HCT116 (cell line): ENCODE results near the gene ZDBF2. TPM values are rescaled to one million over a fixed set of nuclear protein-coding genes. Genes with fewer than 3 reads are reported as not detected.

ENCODE experiments used
- ATAC-seq: fragments of 200-7000 bp; cut with Tn5 transposase; 2 replicates; pipeline ENCODE4 v1.9.1; 2020; ENCODE audit warnings: mild to moderate bottlenecking, moderate library complexity
- BruUV-seq: library from RNA; stranded (reverse); fragments of 400-500 nt; replicated peaks from 2 replicates; lab custom pipeline; 2021; lab: Mats Ljungman, UMichigan
- CTCF ChIA-PET: fragments of 300-600 bp; sonication (Branson Sonifier 250); formaldehyde crosslinking; loops from one replicate; lab custom pipeline; 2021; ENCODE audit warnings: antibody characterized with exemption; lab: Charles Lee
- POLR2A ChIA-PET: fragments of 300-600, 350-600 bp; sonication (Branson Sonifier 250); formaldehyde crosslinking; loops from one replicate; lab custom pipeline; 2021; ENCODE audit warnings: antibody characterized with exemption; lab: Charles Lee
- RAD21 ChIA-PET, 2 experiments: fragments of 300-600 bp; sonication (Branson Sonifier 250); formaldehyde crosslinking; loops; one replicate each; lab custom pipeline; 2023; ENCODE audit warnings: low total read pairs in 2 of 2; ENCODE audit not compliant: uncharacterized antibody in 2 of 2, unreplicated experiment in 2 of 2, low non-redundant PET in 1 of 2; lab: Charles Lee
- DNase-seq: peaks from one replicate; pipeline ENCODE4 v3.0.0-alpha.2; 2010; ENCODE audit warnings: low read depth, low spot score
- H2AFZ ChIP-seq: fragments of 200-600 bp; shearing (Covaris generic), sonication (generic); 2 replicates; pipeline ENCODE4 v1.6.1; 2017; ENCODE audit warnings: low read depth, mixed run types, mixed read lengths, antibody characterized with exemption, low read length; ENCODE audit not compliant: poor library complexity, severe bottlenecking
- H3K27ac ChIP-seq: 2 replicates; pipeline ENCODE4 v1.5.1; 2012; ENCODE audit warnings: low read depth, low read length
- H3K27me3 ChIP-seq: fragments of 200-600 bp; sonication (generic); 2 replicates; pipeline ENCODE4 v1.6.1; 2016; ENCODE audit warnings: mixed run types, low read length, mixed read lengths; ENCODE audit not compliant: insufficient read depth
- H3K36me3 ChIP-seq, 2 experiments: fragments of 200-500 bp in 1 of 2; fragments of 200-600 bp in 1 of 2; sonication (Bioruptor generic) in 1 of 2; sonication (generic) in 1 of 2; 2 replicates each; pipeline versions ENCODE4 v1.5.1 to v1.6.1; 2014 to 2016; ENCODE audit warnings: low read length in 2 of 2, inconsistent platforms in 1 of 2, mixed read lengths in 1 of 2, mixed run types in 1 of 2; ENCODE audit not compliant: insufficient read depth in 2 of 2, control insufficient read depth in 1 of 2
- H3K4me1 ChIP-seq, 2 experiments: fragments of 200-600 bp in 1 of 2; sonication (generic) in 1 of 2; 2 replicates each; pipeline versions ENCODE4 v1.5.1 to v1.6.1; 2012 to 2017; ENCODE audit warnings: low read length in 2 of 2, inconsistent platforms in 1 of 2, mild to moderate bottlenecking in 1 of 2, mixed read lengths in 1 of 2, mixed run types in 1 of 2, moderate library complexity in 1 of 2; ENCODE audit not compliant: insufficient read depth in 2 of 2, control insufficient read depth in 1 of 2
- H3K4me2 ChIP-seq: fragments of 200-600 bp; sonication (generic); 2 replicates; pipeline ENCODE4 v1.6.1; 2017; ENCODE audit warnings: mixed run types, low read length, mixed read lengths
- H3K4me3 ChIP-seq, 2 experiments: fragments of 200-600 bp in 1 of 2; sonication (generic) in 1 of 2; replicated peaks in 1 of 2; 2 replicates each; pipeline ENCODE4 v1.5.1; 2011 to 2016; ENCODE audit warnings: low read length in 2 of 2, control low read depth in 1 of 2, low read depth in 1 of 2, mild to moderate bottlenecking in 1 of 2, mixed read lengths in 1 of 2, mixed run types in 1 of 2
- H3K79me2 ChIP-seq: fragments of 200-600 bp; sonication (generic); 2 replicates; pipeline ENCODE4 v1.6.1; 2017; ENCODE audit warnings: mild to moderate bottlenecking, mixed run types, low read length, moderate library complexity, mixed read lengths; ENCODE audit not compliant: insufficient read depth
- H3K9ac ChIP-seq: fragments of 200-600 bp; sonication (generic); 2 replicates; pipeline ENCODE4 v1.6.1; 2016; ENCODE audit warnings: low read length, mixed read lengths
- H3K9me2 ChIP-seq: fragments of 200-600 bp; sonication (generic), shearing (Covaris generic); 2 replicates; pipeline ENCODE4 v1.6.1; 2017; ENCODE audit warnings: mixed run types, mild to moderate bottlenecking, moderate library complexity; ENCODE audit not compliant: insufficient read depth
- H3K9me3 ChIP-seq, 2 experiments: fragments of 200-500 bp in 1 of 2; fragments of 200-600 bp in 1 of 2; sonication (Bioruptor generic) in 1 of 2; sonication (generic) in 1 of 2; 2 replicates each; pipeline ENCODE4 v1.6.1; 2014 to 2017; ENCODE audit warnings: low read length in 2 of 2, mixed read lengths in 2 of 2, inconsistent platforms in 1 of 2, low read depth in 1 of 2, mild to moderate bottlenecking in 1 of 2, mixed run types in 1 of 2, moderate library complexity in 1 of 2; ENCODE audit not compliant: control insufficient read depth in 1 of 2, insufficient read depth in 1 of 2
- H4K20me1 ChIP-seq: fragments of 200-600 bp; sonication (generic), shearing (Covaris generic); 2 replicates; pipeline ENCODE4 v1.6.1; 2017; ENCODE audit warnings: mixed run types, mild to moderate bottlenecking, moderate library complexity; ENCODE audit not compliant: insufficient read depth
- EGR1 ChIP-seq: IDR thresholded peaks from 2 replicates; pipeline ENCODE4 v1.6.1; 2012; ENCODE audit warnings: low read depth
- ELF1 ChIP-seq: IDR thresholded peaks from 2 replicates; pipeline ENCODE4 v1.6.1; 2012; ENCODE audit warnings: low read depth, borderline replicate concordance
- EZH2 ChIP-seq: fragments of 200-600 bp; sonication (generic); IDR thresholded peaks from 2 replicates; pipeline ENCODE4 v1.6.1; 2017; ENCODE audit warnings: antibody characterized with exemption, mixed run types
- EZH2phosphoT487 ChIP-seq: fragments of 200-600 bp; IDR thresholded peaks from 2 replicates; pipeline ENCODE4 v1.6.1; 2018; ENCODE audit warnings: antibody characterized with exemption, borderline replicate concordance
- POLR2AphosphoS5 ChIP-seq: IDR thresholded peaks from 2 replicates; pipeline ENCODE4 v1.6.1; 2011; ENCODE audit warnings: mild to moderate bottlenecking, low read depth, low read length, moderate library complexity
- SIN3A ChIP-seq: IDR thresholded peaks from 2 replicates; pipeline ENCODE4 v1.6.1; 2012; ENCODE audit warnings: low read depth
- YY1 ChIP-seq: IDR thresholded peaks from 2 replicates; pipeline ENCODE4 v1.6.1; 2011; ENCODE audit warnings: low read length, low read depth, moderate library complexity, mild to moderate bottlenecking; ENCODE audit not compliant: insufficient replicate concordance; ENCODE audit errors: extremely low read depth
- ZFX ChIP-seq: fragments of 450-650 bp; IDR thresholded peaks from 2 replicates; pipeline ENCODE4 v1.6.1; 2017
- ZNF274 ChIP-seq: fragments of 200-500 bp; sonication (Bioruptor generic); IDR thresholded peaks from 2 replicates; pipeline ENCODE4 v1.6.1; 2014; ENCODE audit warnings: mild to moderate bottlenecking, low read depth, low read length, inconsistent platforms
- intact Hi-C: fragments of 100-400 bp; cut with micrococcal nuclease; formaldehyde crosslinking; loops from 2 replicates; pipeline ENCODE4 v1.10.0; 2022
- total RNA-seq: library from RNA; stranded (reverse); gene quantifications from one replicate; pipeline ENCODE4 v1.2.1, GENCODE V29; 2021; ENCODE audit not compliant: unreplicated experiment
- TF ChIP-seq, protein P1 (sequence below): IDR thresholded peaks from 2 replicates; pipeline ENCODE4 v1.6.1; 2012
- TF ChIP-seq, protein P2 (sequence below), 3 experiments: fragments of 200-600 bp in 1 of 3; sonication (generic) in 1 of 3; IDR thresholded peaks in 2 of 3; conservative IDR thresholded peaks in 1 of 3; 2 replicates each; pipeline ENCODE4 v1.5.1; 2012 to 2017; ENCODE audit warnings: low read depth in 2 of 3, low read length in 2 of 3, antibody characterized with exemption in 1 of 3, borderline replicate concordance in 1 of 3, control low read depth in 1 of 3, mild to moderate bottlenecking in 1 of 3, mixed read lengths in 1 of 3, mixed run types in 1 of 3, moderate library complexity in 1 of 3; ENCODE audit not compliant: insufficient read depth in 1 of 3

Gene ZDBF2
- total RNA-seq, 1 experiment from 2014 or later: 9.2 TPM

DNA sequence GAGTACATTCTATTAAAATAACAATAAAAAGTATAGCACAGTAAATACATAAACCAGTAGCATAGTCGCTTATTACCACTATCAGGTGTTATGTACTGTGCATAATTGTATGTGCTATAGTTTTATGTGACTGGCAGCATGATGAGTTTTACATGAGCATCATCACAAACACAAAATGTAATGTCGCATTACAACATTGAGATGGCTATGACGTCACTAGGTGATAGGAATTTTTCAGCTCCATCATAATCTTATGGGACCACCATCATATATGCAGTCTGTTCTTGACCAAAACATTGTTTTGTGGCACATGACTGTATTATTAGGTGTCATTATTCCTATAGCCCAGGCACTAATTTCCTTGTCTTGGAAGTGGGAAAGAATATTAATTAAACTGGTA is 48.6 kb downstream of the ZDBF2 start:
- no peak overlapping the region for H3K4me2 ChIP-seq
- no peaks in the 10 kb centered on the region for H3K79me2 ChIP-seq
- CTCF ChIA-PET: no interaction called here
- RAD21 ChIA-PET: no interaction called here
- POLR2A ChIA-PET: no interaction called here
- BruUV-seq: no TSS peak
- H3K4me3 ChIP-seq: no peak overlapping the region
- no peaks in the 10 kb centered on the region for H4K20me1 ChIP-seq
- no peak overlapping the region for H3K27ac ChIP-seq
- no peaks in the 10 kb centered on the region for H3K36me3 ChIP-seq
- no peaks in the 10 kb centered on the region for H3K27me3 ChIP-seq
- H2AFZ ChIP-seq: no peak overlapping the region
- intact Hi-C loops: no loop called here
- peaks cover 3% of the 10 kb centered on the region; the same call in 1 of the 2 replicates for H3K9me2 ChIP-seq
- H3K9me3 ChIP-seq: no peaks in the 10 kb centered on the region
- H3K9ac ChIP-seq: no peak overlapping the region
- TF ChIP-seq ZNF274 (no peak), EZH2 (no peak)
- DNase-seq (no peak), ATAC-seq (no peak)
- H3K4me1 ChIP-seq: no peaks in the 10 kb centered on the region

DNA sequence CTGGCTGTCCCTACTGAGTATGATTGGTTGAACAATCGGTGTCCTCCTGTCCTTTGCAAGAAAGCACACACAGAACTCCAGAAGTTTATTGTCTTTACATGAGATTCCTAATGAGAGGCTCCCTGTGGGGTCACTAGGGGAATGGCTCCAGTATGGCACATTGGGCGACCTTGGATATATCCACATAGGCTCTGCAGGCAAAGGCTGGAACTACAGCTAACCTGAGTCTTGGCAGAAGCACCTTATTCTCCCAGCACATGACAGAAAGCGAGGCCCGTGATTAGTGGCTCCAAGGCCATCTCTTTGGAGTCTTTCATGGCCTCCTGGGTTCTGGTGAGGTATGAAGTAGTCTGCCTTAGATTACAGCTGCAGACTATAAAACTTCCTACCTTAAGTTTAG is 49.0 kb downstream of the ZDBF2 start:
- POLR2A ChIA-PET: no interaction called here

More for the DNA sequence above, 49.0 kb downstream of the ZDBF2 start:
- Histone ChIP-seq H3K9me2 (peaks cover 3% of the 10 kb centered on the region; the same call in 1 of the 2 replicates), H3K4me3 (no peak overlapping the region), H3K36me3 (no peaks in the 10 kb centered on the region), H4K20me1 (no peaks in the 10 kb centered on the region), H3K27ac (no peak overlapping the region), H3K4me2 (no peak overlapping the region), H3K4me1 (no peaks in the 10 kb centered on the region), H3K9me3 (no peaks in the 10 kb centered on the region), H3K9ac (no peak overlapping the region), H2AFZ (no peak overlapping the region), H3K27me3 (no peaks in the 10 kb centered on the region), H3K79me2 (no peaks in the 10 kb centered on the region)
- TF ChIP-seq, protein P1, sequence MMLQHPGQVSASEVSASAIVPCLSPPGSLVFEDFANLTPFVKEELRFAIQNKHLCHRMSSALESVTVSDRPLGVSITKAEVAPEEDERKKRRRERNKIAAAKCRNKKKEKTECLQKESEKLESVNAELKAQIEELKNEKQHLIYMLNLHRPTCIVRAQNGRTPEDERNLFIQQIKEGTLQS: no peak
- TF ChIP-seq EZH2phosphoT487 (no peak), POLR2AphosphoS5 (no peak), ELF1 (no peak), EGR1 (no peak), SIN3A (no peak), YY1 (no peak), ZFX (no peak)
- TF ChIP-seq, protein P2, sequence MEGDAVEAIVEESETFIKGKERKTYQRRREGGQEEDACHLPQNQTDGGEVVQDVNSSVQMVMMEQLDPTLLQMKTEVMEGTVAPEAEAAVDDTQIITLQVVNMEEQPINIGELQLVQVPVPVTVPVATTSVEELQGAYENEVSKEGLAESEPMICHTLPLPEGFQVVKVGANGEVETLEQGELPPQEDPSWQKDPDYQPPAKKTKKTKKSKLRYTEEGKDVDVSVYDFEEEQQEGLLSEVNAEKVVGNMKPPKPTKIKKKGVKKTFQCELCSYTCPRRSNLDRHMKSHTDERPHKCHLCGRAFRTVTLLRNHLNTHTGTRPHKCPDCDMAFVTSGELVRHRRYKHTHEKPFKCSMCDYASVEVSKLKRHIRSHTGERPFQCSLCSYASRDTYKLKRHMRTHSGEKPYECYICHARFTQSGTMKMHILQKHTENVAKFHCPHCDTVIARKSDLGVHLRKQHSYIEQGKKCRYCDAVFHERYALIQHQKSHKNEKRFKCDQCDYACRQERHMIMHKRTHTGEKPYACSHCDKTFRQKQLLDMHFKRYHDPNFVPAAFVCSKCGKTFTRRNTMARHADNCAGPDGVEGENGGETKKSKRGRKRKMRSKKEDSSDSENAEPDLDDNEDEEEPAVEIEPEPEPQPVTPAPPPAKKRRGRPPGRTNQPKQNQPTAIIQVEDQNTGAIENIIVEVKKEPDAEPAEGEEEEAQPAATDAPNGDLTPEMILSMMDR (IDR thresholded peaks at IDR 0.05 in 2 of 3, conservative IDR thresholded peaks at IDR 0.05 in 1 of 3; ENCODE audit: borderline replicate concordance in 1 of 3, insufficient read depth in 1 of 3, low read depth in 2 of 3, low read length in 2 of 3): peak in 2 of 3 experiments; percentile 13 to 35; a peak in 2 of 6 replicates
- intact Hi-C loops: no loop called here
- BruUV-seq: no TSS peak
- CTCF ChIA-PET: no interaction called here
- RAD21 ChIA-PET: no interaction called here
- ATAC-seq: peak; percentile 94
- peak; percentile 8 for DNase-seq
